Right lung (tissue), 10 donors: ENCODE measurements around the gene MED23. TPM values are rescaled to one million over a fixed set of nuclear protein-coding genes. Genes with fewer than 3 reads are reported as not detected.

Source experiments
- DNase-seq, 2 donors: peaks; one replicate each; pipeline ENCODE4 v3.0.0-alpha.2; 2013
- long read RNA-seq, 8 donors: transcript quantifications; one replicate each; lab custom pipeline, GENCODE V29; 2026
- polyA plus RNA-seq, 5 donors: library from polyadenylated mRNA; unstranded; fragments of 120-200 nt; gene quantifications; one replicate each; pipeline versions ENCODE4 v1.2.1 to v1.2.3, GENCODE V29; 2013; ENCODE audit warnings: inconsistent platforms in 1 of 5, low replicate concordance in 1 of 5; ENCODE audit not compliant: insufficient read length in 5 of 5, insufficient read depth in 1 of 5

The MED23 gene, protein sequence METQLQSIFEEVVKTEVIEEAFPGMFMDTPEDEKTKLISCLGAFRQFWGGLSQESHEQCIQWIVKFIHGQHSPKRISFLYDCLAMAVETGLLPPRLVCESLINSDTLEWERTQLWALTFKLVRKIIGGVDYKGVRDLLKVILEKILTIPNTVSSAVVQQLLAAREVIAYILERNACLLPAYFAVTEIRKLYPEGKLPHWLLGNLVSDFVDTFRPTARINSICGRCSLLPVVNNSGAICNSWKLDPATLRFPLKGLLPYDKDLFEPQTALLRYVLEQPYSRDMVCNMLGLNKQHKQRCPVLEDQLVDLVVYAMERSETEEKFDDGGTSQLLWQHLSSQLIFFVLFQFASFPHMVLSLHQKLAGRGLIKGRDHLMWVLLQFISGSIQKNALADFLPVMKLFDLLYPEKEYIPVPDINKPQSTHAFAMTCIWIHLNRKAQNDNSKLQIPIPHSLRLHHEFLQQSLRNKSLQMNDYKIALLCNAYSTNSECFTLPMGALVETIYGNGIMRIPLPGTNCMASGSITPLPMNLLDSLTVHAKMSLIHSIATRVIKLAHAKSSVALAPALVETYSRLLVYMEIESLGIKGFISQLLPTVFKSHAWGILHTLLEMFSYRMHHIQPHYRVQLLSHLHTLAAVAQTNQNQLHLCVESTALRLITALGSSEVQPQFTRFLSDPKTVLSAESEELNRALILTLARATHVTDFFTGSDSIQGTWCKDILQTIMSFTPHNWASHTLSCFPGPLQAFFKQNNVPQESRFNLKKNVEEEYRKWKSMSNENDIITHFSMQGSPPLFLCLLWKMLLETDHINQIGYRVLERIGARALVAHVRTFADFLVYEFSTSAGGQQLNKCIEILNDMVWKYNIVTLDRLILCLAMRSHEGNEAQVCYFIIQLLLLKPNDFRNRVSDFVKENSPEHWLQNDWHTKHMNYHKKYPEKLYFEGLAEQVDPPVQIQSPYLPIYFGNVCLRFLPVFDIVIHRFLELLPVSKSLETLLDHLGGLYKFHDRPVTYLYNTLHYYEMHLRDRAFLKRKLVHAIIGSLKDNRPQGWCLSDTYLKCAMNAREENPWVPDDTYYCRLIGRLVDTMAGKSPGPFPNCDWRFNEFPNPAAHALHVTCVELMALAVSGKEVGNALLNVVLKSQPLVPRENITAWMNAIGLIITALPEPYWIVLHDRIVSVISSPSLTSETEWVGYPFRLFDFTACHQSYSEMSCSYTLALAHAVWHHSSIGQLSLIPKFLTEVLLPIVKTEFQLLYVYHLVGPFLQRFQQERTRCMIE (N-terminal part only)
- 10 to 100 TPM; 37.0 to 66.3 (median 54.1) TPM for polyA plus RNA-seq
- long read RNA-seq, donor 1, result 0 reads
- long read RNA-seq, donor 2, full-length matches to known transcripts, result 3 of 3 reads
- long read RNA-seq, donor 2, partial matches to known transcripts, result 0 of 3 reads
- long read RNA-seq, donor 2, other reads (novel, unspliced or antisense), result 0 of 3 reads
- long read RNA-seq, donor 3, full-length matches to known transcripts, result 1 of 1 reads
- long read RNA-seq, donor 3, partial matches to known transcripts, result 0 of 1 reads
- long read RNA-seq, donor 3, other reads (novel, unspliced or antisense), result 0 of 1 reads
- long read RNA-seq, donor 4, result 0 reads
- long read RNA-seq, donor 5, full-length matches to known transcripts, result 2 of 7 reads
- long read RNA-seq, donor 5, partial matches to known transcripts, result 5 of 7 reads
- long read RNA-seq, donor 5, other reads (novel, unspliced or antisense), result 0 of 7 reads
- long read RNA-seq, donor 6, full-length matches to known transcripts, result 2 of 2 reads
- long read RNA-seq, donor 6, partial matches to known transcripts, result 0 of 2 reads
- long read RNA-seq, donor 6, other reads (novel, unspliced or antisense), result 0 of 2 reads
- long read RNA-seq, donor 7, full-length matches to known transcripts, result 1 of 1 reads
- long read RNA-seq, donor 7, partial matches to known transcripts, result 0 of 1 reads
- long read RNA-seq, donor 7, other reads (novel, unspliced or antisense), result 0 of 1 reads
- long read RNA-seq, donor 8, result 0 reads

DNA sequence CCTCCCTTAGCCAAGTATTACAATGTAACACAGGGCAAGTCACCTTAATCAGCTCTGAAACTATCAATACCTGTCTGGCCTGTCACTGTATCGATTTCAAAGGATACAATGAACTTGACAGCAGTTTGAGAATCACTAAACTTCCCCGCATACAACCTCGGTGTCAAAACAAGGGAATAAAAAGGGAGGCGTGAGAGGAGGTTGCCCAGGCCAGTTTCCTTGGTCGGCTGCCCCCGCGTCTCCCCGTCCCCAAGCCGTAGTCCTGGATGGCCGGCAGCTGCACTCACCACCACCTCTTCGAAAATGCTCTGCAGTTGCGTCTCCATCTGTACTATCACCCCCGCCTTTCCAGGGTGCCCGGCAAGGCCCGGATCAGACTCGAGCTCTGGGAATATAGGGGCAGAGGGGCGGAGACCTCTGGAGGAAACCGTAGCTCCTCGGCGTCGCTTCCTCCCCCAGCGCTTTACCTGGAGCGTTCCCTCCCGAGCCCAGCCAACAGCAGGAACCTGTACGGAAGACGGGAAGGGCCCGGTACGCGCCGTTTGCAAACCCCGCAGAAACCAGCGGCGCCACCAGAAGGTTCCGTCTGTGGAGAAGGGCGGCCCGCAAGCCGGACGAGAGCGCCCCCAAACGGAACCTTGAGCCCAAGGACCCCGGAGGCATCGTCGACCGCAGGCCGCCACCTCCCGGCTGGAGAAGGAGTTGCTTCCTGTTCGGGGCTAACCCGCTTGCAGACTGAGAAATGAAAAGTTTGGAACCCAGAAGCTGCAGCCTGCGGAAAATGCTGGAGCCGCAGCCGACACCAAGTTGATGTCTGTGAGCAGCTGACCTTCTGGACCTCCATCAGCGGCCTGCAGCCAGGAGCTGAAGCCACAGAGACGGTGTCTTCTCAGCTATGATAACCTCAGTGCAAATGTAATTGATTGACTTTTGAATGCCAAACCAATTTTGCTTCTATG is at the start of gene MED23:
Gene MED23, minus strand, starts transcription at position 519 of the 959 bp plus-strand sequence. Its CDS starts 193 bp downstream, at position 326.
- DNase-seq, result peak; percentile 92 to 93

DNA sequence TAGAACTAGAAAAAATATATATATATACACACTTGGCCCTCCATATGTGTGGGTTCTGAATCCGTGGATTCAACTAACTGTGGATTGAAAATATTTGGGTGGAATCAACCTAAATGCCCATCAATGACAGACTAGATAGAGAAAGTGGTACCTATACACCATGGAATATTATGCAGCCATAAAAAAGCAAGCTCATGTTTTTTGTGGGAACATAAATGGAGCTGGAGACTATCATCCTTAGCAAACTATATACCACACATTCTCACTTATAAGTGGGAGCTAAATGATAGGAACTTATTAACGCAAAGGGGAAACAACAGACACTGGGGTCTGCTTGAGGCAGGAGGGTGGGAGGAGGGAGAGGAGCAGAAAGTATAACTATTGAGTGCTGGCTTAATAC is 45.1 kb upstream of the MED23 start:
- DNase-seq, result no peak

- DNase-seq, result no peak
These were observed 41.8 kb upstream of the MED23 start for GRCh38 chr6:131669891-131670290.

GRCh38 chr6:131663578-131664165 is 35.6 kb upstream of the MED23 start:
- DNase-seq, result no peak

DNA sequence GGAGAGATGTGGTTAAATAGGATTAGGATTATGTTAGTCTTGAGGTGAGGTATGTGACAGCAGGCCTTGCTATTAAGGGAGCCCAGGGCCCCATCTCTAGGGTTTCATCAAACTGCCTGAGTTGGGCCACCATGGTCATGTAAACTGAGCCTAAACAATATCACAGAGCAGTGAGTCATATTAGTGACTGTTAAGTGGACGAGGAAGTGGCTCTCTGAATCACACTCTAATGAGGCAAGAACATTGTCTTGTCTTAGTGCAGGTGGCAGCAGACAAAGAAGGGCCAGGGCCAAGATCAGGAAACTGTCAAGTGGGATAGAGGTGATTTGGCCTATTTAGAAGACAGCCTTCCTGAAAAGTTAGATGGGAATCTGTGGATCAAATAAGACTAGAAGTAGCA is 32.2 kb upstream of the MED23 start:
- no peak for DNase-seq

DNA sequence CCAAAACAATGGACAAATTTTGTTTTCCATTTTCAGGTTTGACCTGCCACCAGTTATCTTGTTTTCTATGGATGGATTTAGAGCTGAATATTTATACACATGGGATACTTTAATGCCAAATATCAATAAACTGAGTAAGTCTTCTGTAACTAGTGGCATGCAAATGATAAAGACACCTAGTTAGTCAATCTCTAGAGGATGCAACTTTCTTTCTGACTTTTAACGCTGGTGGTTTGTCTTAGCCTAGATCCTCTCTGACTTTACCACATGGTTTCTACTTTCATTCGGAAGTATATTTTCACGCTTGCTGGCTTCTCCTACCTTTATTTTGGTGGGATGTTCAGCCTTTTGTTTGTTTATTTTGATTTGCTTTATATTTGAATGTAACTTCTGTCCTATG is 30.2 kb upstream of the MED23 start:
- no peak for DNase-seq

- DNase-seq, result no peak
These were observed 29.6 kb upstream of the MED23 start for GRCh38 chr6:131657630-131658111.

GRCh38 chr6:131657222-131657621 is 29.2 kb upstream of the MED23 start:
- no peak for DNase-seq

- no peak for DNase-seq
These were observed 28.6 kb upstream of the MED23 start for GRCh38 chr6:131656667-131657066.

DNA sequence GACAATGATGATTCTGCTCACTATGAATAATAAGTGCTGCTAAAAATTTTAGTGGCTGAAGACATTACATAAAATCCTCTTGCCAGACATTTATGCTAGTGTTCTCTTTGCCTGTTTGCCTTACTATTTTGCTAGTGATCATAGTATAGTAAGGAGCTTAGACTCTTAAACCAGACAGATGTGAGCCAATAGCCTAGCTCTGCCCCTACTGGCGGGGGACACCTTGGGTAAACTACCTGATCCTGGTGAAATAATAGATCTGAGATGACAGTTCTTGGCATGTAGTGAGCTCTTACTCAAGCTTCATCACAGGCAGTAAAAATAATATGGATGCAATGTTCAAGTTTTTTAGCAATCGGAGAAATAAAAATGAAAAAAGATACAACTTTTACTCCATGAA is 27.9 kb upstream of the MED23 start:
- no peak for DNase-seq

- DNase-seq, result no peak
These were observed 27.3 kb upstream of the MED23 start for GRCh38 chr6:131655387-131655786.

DNA sequence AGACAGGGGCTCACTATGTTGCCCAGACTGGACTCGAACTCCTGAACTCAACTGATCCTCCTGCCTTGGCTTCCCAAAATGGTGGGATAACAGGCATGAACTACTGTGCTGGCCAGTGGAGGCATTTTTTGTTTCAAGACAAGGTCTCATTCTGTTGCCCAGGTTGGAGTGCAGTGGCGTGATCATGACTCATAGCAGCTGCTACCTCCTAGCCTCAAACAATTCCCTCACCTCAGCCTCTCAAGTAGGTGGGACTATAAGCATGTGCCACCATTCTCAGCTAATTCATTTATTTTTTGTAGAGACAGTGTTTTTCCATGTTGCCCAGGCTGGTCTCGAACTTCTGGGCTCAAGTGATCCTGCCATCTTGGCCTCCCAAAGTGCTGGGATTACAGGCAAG is 26.3 kb upstream of the MED23 start:
- no peak for DNase-seq

GRCh38 chr6:131652472-131652871 is 24.4 kb upstream of the MED23 start:
- no peak for DNase-seq

DNA sequence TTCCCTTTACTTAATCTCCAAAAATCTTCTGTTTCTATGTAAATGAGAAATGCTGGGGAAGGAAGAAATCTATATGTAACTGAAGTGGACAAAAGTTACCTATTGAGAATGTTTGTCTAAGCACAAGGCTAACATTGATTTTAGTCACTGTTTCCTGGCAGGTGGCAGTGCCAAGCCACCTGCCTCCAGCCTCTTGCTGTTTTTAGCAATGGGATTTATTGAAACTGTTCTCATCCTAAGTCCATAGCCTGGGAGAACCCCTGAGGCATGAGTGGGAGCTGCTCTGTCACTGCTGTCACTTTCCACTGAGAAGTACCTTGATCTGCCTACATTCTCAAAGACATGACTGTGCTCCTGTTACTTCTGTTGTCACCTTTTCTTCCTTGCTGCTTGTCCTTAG is 23.7 kb upstream of the MED23 start:
- no peak for DNase-seq

DNA sequence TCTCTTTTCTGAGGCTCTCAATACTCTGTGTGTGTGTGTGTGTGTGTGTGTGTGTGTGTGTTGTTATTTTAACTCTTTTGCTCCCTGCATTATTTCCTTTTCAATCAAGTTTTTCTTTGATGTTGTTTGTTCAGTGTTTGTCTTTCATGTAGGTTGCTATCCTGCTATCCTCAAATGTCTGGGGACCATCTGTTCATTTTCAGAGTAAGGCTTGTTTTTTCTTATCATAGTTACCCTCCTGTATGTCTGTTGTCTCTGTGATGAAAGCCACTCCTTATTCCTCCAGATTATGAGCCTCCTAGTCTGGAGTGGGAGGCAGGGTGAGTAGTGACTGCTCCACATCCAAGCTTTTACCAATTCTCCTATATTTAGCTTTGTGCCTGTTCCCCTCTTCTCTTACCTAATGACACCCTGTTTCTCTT is 18.2 kb upstream of the MED23 start:
- no peak for DNase-seq

- DNase-seq, result no peak
These were observed 17.8 kb upstream of the MED23 start for GRCh38 chr6:131645846-131646245.

DNA sequence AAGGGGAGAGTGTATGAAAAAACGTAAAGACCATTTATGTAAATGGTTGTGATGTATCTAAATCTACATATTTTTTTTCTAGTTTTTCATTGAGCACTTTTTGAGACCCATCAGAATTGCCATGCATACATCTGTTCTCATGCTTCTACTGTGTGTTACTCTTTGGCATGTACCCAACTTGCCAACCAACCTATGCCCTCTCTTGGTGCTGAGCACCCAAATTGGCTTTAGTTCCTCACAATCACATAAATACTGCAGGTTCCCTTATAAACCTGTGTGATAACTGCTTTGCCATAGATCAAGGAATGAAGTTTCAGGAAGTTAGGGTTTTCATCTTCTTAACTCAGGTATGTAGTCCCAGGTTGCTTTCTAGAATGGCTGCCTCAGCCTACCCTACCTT is 16.9 kb upstream of the MED23 start:
- no peak for DNase-seq

- no peak for DNase-seq
These were observed 15.9 kb upstream of the MED23 start for GRCh38 chr6:131643855-131644460.
